ENCODE results near the gene SPSB1.

DNA sequence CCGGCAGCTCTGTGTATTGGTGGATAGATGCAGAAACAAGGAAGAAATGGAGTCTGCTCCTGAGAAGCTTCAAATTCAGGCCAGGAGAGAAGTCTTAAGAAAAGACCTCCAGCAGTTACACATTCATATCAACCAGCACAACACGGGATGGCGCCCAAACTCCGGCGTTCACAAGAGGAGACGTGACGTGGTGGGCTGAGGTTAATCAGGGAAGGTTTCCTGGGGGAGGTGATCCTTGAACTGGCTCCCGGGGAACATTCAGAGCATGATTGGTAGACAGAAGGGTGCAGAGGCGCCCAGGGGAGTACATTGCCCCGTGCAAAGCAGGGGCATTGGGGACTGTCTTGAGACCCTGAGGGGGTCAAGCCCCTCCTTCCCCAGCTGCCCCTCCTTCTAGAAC lies 27.7 kb upstream of the SPSB1 start:
- no peak for TF ChIP-seq EZH2 (IDR thresholded peaks at IDR 0.05; ENCODE audit: low read depth)
- TF ChIP-seq, protein P1, sequence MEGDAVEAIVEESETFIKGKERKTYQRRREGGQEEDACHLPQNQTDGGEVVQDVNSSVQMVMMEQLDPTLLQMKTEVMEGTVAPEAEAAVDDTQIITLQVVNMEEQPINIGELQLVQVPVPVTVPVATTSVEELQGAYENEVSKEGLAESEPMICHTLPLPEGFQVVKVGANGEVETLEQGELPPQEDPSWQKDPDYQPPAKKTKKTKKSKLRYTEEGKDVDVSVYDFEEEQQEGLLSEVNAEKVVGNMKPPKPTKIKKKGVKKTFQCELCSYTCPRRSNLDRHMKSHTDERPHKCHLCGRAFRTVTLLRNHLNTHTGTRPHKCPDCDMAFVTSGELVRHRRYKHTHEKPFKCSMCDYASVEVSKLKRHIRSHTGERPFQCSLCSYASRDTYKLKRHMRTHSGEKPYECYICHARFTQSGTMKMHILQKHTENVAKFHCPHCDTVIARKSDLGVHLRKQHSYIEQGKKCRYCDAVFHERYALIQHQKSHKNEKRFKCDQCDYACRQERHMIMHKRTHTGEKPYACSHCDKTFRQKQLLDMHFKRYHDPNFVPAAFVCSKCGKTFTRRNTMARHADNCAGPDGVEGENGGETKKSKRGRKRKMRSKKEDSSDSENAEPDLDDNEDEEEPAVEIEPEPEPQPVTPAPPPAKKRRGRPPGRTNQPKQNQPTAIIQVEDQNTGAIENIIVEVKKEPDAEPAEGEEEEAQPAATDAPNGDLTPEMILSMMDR (conservative IDR thresholded peaks at IDR 0.05), result no peak
